ENCODE data around the gene ZBTB8OS.

ZBTB8OS gene

GRCh38 chr1:32613472-32613871 is 36.9 kb downstream of the ZBTB8OS start:
- H3K23ac ChIP-seq (ENCODE audit: low read length), result no peak overlapping the region
- no peaks in the 10 kb centered on the region for H3K9me3 ChIP-seq (ENCODE audit: insufficient read depth, low read depth, low read length)
- H3K36me3 ChIP-seq (ENCODE audit: control insufficient read depth in 1 of 2, insufficient read depth in 2 of 2, low read length in 2 of 2), result no peaks in the 10 kb centered on the region
- H3K14ac ChIP-seq (ENCODE audit: low read length), result no peak overlapping the region
- H3K79me2 ChIP-seq (ENCODE audit: control insufficient read depth, insufficient read depth, low read length, poor library complexity), result no peaks in the 10 kb centered on the region
- H3K4ac ChIP-seq (ENCODE audit: low read depth, low read length), result no peak overlapping the region
- H3K27me3 ChIP-seq (ENCODE audit: insufficient read depth, low read length), result no peaks in the 10 kb centered on the region
- H4K12ac ChIP-seq (ENCODE audit: low read depth, low read length), result no peak overlapping the region
- no peak overlapping the region for H2AFZ ChIP-seq (ENCODE audit: insufficient read depth, low read length, poor library complexity)
- no peak overlapping the region for H2AK5ac ChIP-seq (ENCODE audit: low read length)
- no peak overlapping the region for H2BK12ac ChIP-seq (ENCODE audit: low read length)
- H3K4me3 ChIP-seq (ENCODE audit: low read depth, low read length), result no peak overlapping the region
- no peak overlapping the region for H4K8ac ChIP-seq (ENCODE audit: low read depth, low read length)
- no peak overlapping the region for H3K27ac ChIP-seq (ENCODE audit: low read depth, low read length)
- H2BK5ac ChIP-seq (ENCODE audit: low read depth, low read length, poor library complexity), result no peak overlapping the region
- DNase-seq, result no peak
- no peaks in the 10 kb centered on the region for H3K79me1 ChIP-seq (ENCODE audit: low read length)
- no peak overlapping the region for H3K4me2 ChIP-seq (ENCODE audit: low read length)
- H3K4me1 ChIP-seq (ENCODE audit: control insufficient read depth in 1 of 2, insufficient read depth in 2 of 2, low read length in 2 of 2), result peaks cover 8 to 10% of the 10 kb centered on the region in 2 experiments
- no peak overlapping the region for H4K91ac ChIP-seq (ENCODE audit: low read depth, low read length)
- no peak overlapping the region for H3K9ac ChIP-seq (ENCODE audit: low read length)
- whole genome bisulfite sequencing (ENCODE audit: extremely low coverage, insufficient coverage, insufficient read length), result no CpG with 5 or more reads among the region's 5 CpGs
- H2BK120ac ChIP-seq (ENCODE audit: insufficient read depth, low read length, poor library complexity), result no peak overlapping the region
- no peak overlapping the region for H3K18ac ChIP-seq (ENCODE audit: low read length)

GRCh38 chr1:32612189-32612881 is 38.0 kb downstream of the ZBTB8OS start:
- DNase-seq, result peak; percentile 89 to 93
- no peak overlapping the region for H2BK5ac ChIP-seq (ENCODE audit: low read depth, low read length, poor library complexity)
- no peaks in the 10 kb centered on the region for H3K79me2 ChIP-seq (ENCODE audit: control insufficient read depth, insufficient read depth, low read length, poor library complexity)
- no peak overlapping the region for H4K91ac ChIP-seq (ENCODE audit: low read depth, low read length)
- no peaks in the 10 kb centered on the region for H3K79me1 ChIP-seq (ENCODE audit: low read length)
- H3K27ac ChIP-seq (ENCODE audit: low read depth, low read length), result no peak overlapping the region
- H3K4me2 ChIP-seq (ENCODE audit: low read length), result peak overlapping the region; percentile 77
- no peaks in the 10 kb centered on the region for H3K27me3 ChIP-seq (ENCODE audit: insufficient read depth, low read length)
- H3K4ac ChIP-seq (ENCODE audit: low read depth, low read length), result no peak overlapping the region
- H3K36me3 ChIP-seq (ENCODE audit: control insufficient read depth in 1 of 2, insufficient read depth in 2 of 2, low read length in 2 of 2), result peaks cover 0 to 1% of the 10 kb centered on the region in 2 experiments
- no CpG with 5 or more reads among the region's 35 CpGs for WGBS (ENCODE audit: extremely low coverage, insufficient coverage, insufficient read length)
- H2BK12ac ChIP-seq (ENCODE audit: low read length), result no peak overlapping the region
- H3K9ac ChIP-seq (ENCODE audit: low read length), result no peak overlapping the region
- H2AFZ ChIP-seq (ENCODE audit: insufficient read depth, low read length, poor library complexity), result peak overlapping the region; percentile 26
- H3K4me1 ChIP-seq (ENCODE audit: control insufficient read depth in 1 of 2, insufficient read depth in 2 of 2, low read length in 2 of 2), result peaks cover 8 to 10% of the 10 kb centered on the region in 2 experiments
- H3K4me3 ChIP-seq (ENCODE audit: low read depth, low read length), result peak overlapping the region; percentile 45
- H4K8ac ChIP-seq (ENCODE audit: low read depth, low read length), result peak overlapping the region; percentile 82
- no peak overlapping the region for H2BK120ac ChIP-seq (ENCODE audit: insufficient read depth, low read length, poor library complexity)
- H3K18ac ChIP-seq (ENCODE audit: low read length), result no peak overlapping the region
- H4K12ac ChIP-seq (ENCODE audit: low read depth, low read length), result no peak overlapping the region
- H3K14ac ChIP-seq (ENCODE audit: low read length), result no peak overlapping the region
- H2AK5ac ChIP-seq (ENCODE audit: low read length), result no peak overlapping the region
- no peaks in the 10 kb centered on the region for H3K9me3 ChIP-seq (ENCODE audit: insufficient read depth, low read depth, low read length)
- H3K23ac ChIP-seq (ENCODE audit: low read length), result no peak overlapping the region

GRCh38 chr1:32611859-32612188 is 38.5 kb downstream of the ZBTB8OS start:
- Histone ChIP-seq H3K79me1 (ENCODE audit: low read length) (no peaks in the 10 kb centered on the region), H2AK5ac (ENCODE audit: low read length) (no peak overlapping the region), H3K18ac (ENCODE audit: low read length) (no peak overlapping the region), H3K9me3 (ENCODE audit: insufficient read depth, low read depth, low read length) (no peaks in the 10 kb centered on the region), H3K27me3 (ENCODE audit: insufficient read depth, low read length) (no peaks in the 10 kb centered on the region), H2BK12ac (ENCODE audit: low read length) (no peak overlapping the region), H3K27ac (ENCODE audit: low read depth, low read length) (no peak overlapping the region), H3K23ac (ENCODE audit: low read length) (no peak overlapping the region), H3K4me2 (ENCODE audit: low read length) (peak overlapping the region; percentile 77), H3K79me2 (ENCODE audit: control insufficient read depth, insufficient read depth, low read length, poor library complexity) (no peaks in the 10 kb centered on the region), H3K4me3 (ENCODE audit: low read depth, low read length) (peak overlapping the region; percentile 42), H2AFZ (ENCODE audit: insufficient read depth, low read length, poor library complexity) (peak overlapping the region; percentile 26), H2BK120ac (ENCODE audit: insufficient read depth, low read length, poor library complexity) (no peak overlapping the region), H4K91ac (ENCODE audit: low read depth, low read length) (no peak overlapping the region), H3K36me3 (ENCODE audit: control insufficient read depth in 1 of 2, insufficient read depth in 2 of 2, low read length in 2 of 2) (peaks cover 2 to 3% of the 10 kb centered on the region in 2 experiments), H2BK5ac (ENCODE audit: low read depth, low read length, poor library complexity) (no peak overlapping the region), H3K14ac (ENCODE audit: low read length) (no peak overlapping the region), H4K8ac (ENCODE audit: low read depth, low read length) (peak overlapping the region; percentile 82), H3K9ac (ENCODE audit: low read length) (no peak overlapping the region), H3K4ac (ENCODE audit: low read depth, low read length) (no peak overlapping the region), H3K4me1 (ENCODE audit: control insufficient read depth in 1 of 2, insufficient read depth in 2 of 2, low read length in 2 of 2) (peaks cover 8 to 10% of the 10 kb centered on the region in 2 experiments), H4K12ac (ENCODE audit: low read depth, low read length) (no peak overlapping the region)
- WGBS (ENCODE audit: extremely low coverage, insufficient coverage, insufficient read length), result no CpG with 5 or more reads among the region's 12 CpGs
- DNase-seq, result no peak

- Histone ChIP-seq H2BK12ac (ENCODE audit: low read length) (no peak overlapping the region), H2BK120ac (ENCODE audit: insufficient read depth, low read length, poor library complexity) (no peak overlapping the region), H3K9me3 (ENCODE audit: insufficient read depth, low read depth, low read length) (no peaks in the 10 kb centered on the region), H2AFZ (ENCODE audit: insufficient read depth, low read length, poor library complexity) (no peak overlapping the region), H4K8ac (ENCODE audit: low read depth, low read length) (no peak overlapping the region), H3K27me3 (ENCODE audit: insufficient read depth, low read length) (no peaks in the 10 kb centered on the region), H4K91ac (ENCODE audit: low read depth, low read length) (no peak overlapping the region), H3K4me1 (ENCODE audit: control insufficient read depth in 1 of 2, insufficient read depth in 2 of 2, low read length in 2 of 2) (peaks cover 8 to 10% of the 10 kb centered on the region in 2 experiments), H3K4me2 (ENCODE audit: low read length) (no peak overlapping the region), H3K4me3 (ENCODE audit: low read depth, low read length) (no peak overlapping the region), H2AK5ac (ENCODE audit: low read length) (no peak overlapping the region), H3K79me2 (ENCODE audit: control insufficient read depth, insufficient read depth, low read length, poor library complexity) (no peaks in the 10 kb centered on the region), H3K18ac (ENCODE audit: low read length) (no peak overlapping the region), H3K27ac (ENCODE audit: low read depth, low read length) (no peak overlapping the region), H3K36me3 (ENCODE audit: control insufficient read depth in 1 of 2, insufficient read depth in 2 of 2, low read length in 2 of 2) (peaks cover 11 to 12% of the 10 kb centered on the region in 2 experiments), H3K4ac (ENCODE audit: low read depth, low read length) (no peak overlapping the region), H4K12ac (ENCODE audit: low read depth, low read length) (no peak overlapping the region), H3K14ac (ENCODE audit: low read length) (no peak overlapping the region), H3K23ac (ENCODE audit: low read length) (no peak overlapping the region), H2BK5ac (ENCODE audit: low read depth, low read length, poor library complexity) (no peak overlapping the region), H3K9ac (ENCODE audit: low read length) (no peak overlapping the region), H3K79me1 (ENCODE audit: low read length) (no peaks in the 10 kb centered on the region)
- WGBS (ENCODE audit: extremely low coverage, insufficient coverage, insufficient read length), result no CpG with 5 or more reads among the region's 4 CpGs
- DNase-seq, result no peak
Measured at GRCh38 chr1:32609180-32609579, 41.2 kb downstream of the ZBTB8OS start.

All from trophoblast cell (in vitro differentiated cells and primary cell).